GM21723 (cell line): ENCODE results near the gene CADM2.
A peak's percentile ranks its signal among the peaks of the same experiment; 100 is the strongest.

ENCODE experiments used
- ATAC-seq: cut with Tn5 transposase; IDR thresholded peaks from one replicate; pipeline ENCODE4 v1.9.1; 2021; ENCODE audit warnings: mild to moderate bottlenecking, moderate library complexity; ENCODE audit not compliant: unreplicated experiment

Gene CADM2

DNA sequence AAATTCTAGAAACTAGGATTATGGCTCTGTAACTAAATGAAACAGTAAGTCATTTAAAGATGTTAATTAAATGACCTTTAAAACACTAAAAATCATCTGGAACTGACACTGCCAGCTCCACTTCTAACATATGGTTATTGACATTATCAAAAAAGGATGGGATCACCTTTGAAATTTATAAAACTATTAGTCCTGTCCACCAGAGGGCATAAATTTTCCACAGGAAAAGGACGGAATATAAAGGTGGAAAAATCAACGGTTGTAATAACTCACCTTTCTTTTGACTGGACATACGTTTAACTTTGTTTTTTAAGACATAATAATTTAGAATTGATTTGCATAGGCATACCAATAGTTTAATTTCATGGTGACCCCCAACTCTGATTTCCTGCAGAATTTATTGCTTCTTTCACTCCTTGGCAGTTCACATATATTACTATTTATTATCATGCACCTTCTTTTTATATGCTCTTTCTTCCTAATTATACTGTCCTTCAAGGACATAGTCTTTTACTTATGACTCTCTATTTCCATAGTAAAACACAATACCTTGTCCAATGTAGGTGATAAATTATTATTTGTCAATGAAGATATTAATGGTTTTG, 345.7 kb downstream of the CADM2 start:
- ATAC-seq: no peak

DNA sequence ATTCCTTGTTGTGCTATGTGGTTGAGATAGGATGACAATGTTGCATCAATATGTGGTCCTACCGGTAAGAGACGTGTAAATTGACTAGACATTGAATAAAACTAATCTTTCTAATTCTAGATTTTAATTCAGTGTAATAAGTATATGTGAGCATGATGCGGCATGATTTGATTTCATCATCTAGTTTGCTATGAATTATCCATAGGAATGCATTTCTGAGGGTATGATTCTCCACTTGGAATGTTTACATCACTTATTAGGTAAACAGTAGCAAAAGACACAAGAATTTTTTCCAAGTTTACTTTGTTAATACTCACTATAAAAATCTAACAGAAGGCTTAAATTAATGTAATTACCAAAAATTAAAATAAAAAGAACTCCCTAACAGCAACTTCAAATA, 353.5 kb downstream of the CADM2 start:
- no peak for ATAC-seq

DNA sequence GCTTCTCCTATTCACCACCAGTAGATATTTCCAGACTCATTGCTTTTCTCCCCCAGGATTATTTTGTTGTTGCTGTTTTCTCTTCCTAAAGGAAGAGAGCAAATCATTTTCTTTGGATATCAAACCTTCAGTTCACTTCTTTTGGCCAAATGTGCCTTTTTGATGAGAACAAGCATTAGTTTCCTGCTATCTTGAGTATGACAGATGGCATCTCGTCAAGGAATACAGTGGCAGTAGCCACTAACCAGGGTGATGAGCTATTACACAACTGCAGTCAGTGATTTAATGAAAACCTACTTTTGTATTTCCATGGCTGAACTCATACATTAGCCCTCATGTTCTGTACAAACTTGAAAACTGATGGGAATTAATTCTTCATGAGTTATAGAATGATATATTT, 354.6 kb downstream of the CADM2 start:
- no peak for ATAC-seq

DNA sequence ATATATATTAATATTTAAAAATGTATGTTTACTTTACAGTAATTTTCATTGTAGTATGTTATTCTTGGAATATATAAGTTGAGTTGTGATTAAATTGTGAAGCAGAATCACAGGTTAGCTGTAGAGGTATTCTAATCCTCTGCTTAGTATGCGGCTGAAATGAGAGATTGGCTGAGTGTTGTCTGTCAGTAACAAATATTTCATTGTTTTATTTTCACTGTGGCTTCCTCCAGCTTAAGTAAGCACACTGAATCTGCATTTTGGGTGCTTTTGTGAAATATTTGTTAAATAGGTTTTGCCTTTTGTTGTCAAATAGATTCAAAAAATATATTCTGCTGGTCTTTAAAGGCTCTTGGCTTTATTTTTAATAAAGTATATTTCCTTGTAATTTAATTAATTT, 357.5 kb downstream of the CADM2 start:
- no peak for ATAC-seq

DNA sequence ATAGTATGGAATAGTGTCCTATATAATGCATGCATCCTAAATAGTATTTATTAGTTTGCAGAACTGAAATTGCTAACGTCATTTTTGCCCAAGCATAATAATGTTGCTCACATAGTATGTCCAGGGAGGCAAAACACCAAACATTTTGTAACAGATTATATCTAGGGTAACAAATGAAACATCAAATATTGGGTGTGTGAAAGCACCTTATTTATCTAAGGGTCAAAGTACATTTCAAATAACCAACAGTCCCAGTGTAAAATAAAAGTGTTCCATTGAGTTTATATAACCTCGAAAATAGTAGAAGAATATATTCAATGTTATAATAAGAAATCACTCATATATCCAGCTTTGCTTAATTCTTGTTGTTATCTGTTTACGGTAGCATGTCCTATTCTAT, 363.1 kb downstream of the CADM2 start:
- no peak for ATAC-seq

DNA sequence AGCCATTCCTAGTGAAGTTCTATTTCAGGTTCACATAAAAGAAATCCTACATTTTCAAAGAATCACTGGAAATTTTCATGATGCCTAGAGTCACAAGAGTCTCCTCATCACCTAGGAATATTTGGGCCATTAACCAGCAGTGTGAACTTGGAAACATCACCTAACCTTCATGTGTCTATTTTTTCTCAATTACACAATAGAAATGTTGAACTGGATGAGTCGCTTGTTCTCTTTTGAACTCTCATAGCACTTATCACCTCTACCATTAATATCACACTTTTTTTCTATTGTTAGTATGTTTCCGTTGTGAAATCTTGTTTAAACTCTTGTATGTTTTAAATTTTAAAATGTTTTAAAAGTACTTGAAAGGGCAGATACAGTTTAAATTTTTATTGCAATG, 371.3 kb downstream of the CADM2 start:
- no peak for ATAC-seq

DNA sequence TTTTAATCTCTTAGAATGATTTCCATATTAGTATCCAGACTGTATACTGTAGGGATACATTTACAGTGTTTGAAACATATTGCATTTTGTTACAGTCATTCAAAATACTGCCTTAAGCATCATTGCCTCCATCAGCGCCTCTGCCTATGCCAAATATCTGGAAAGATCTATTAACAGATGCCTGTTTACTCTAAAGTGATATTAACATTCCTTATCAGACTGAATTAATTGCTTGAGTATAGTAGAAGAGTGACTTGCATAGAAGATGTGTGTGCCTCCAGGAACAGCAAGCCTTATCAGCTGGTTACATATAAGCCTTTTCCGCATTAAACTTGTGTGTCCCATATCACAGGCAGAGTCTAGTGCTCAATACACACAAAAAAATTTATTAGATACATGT, 379.1 kb downstream of the CADM2 start:
- ATAC-seq: no peak

DNA sequence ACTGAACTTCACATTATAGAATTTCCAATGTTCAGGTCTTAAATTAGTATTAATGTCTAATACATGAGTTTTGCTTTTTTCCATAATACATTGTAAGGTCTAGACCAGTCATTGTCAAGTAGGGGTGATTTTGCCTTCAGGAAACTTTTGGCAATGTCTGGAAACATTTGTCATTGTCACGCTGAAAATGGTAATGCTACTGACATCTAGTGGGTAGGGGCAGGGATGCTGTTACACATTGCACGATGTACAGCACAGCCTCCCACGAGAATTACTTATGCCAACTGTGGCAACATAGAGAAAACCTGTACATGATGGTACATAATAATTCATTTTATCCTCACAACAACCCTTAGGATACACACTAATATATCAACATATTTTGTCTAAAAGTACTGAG, 384.1 kb downstream of the CADM2 start:
- ATAC-seq: no peak

DNA sequence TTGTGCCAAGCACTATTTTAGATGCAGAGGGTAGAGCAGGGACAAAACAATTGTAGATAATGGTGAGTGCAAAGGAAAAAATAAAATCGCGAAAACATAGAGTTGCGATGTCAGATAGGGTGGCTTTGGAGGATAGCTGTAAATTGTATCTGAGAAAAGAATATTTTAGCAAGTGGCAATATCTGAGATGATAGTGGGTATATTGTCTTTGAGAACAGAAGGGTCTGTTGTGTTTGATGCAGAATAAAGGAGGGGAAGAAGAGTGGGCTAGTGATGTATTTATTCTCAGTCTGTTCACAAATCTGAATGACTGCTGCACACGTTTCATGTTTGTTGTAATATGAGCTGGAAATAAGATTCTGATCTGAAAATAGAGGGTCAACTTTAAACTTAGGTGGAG, 396.8 kb downstream of the CADM2 start:
- no peak for ATAC-seq

DNA sequence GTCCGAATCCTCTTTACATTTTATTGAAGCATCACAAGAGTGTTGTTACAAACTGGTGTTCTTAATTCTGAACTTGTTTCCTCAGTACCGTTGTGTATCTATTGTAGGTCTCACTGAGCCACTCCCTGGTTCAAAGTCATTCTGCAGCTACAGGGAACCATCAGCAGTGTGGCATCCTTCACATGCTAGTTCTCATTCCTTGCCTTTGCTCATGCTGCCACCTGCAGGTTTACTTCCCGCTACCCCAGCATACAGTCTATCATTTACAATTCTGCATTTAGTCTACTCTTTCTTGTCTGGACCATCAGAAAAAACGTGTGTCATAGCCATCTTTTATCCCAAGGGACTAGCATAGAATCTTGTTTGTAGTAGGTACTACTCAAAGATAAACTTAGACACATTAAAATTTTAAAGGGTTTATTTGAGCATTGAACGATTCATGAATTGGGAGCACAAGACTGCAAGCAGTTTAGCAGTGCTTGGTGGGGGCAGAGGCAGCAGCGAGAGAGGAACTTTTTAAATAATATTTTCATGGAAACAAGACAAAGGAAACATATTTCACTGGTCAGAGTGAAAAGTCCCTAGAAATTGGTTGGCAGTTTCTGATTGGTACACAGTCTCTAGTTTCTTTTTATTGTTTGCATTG, 402.1 kb downstream of the CADM2 start:
- peak; percentile 69 for ATAC-seq

DNA sequence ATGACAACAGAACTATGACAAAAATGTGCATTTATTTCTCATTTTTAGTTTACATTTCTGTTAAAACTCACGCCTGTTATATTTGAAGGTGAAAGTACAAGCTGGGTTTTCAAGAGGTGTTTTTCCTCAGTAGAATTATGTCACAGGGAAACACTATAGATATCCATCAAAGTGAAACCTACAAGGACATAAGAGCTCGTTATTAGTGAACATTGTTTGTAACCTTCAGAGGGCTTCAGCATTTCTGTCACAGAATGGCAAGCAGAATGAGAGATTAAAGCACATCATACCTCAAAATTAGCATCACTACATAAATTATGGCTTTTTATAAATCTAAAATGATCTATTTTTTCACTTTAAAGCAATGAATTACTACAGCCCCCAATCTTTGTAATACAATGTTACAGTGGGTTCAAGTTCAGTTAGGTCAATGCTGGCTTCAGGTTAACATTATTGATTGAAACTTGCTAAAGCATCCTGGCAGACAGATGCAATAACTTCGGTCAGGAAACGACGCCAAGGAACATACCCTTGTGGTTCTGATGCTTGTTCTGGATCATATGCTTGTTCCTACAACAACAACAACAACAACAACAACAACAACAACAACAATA, 405.6 kb downstream of the CADM2 start:
- no peak for ATAC-seq

DNA sequence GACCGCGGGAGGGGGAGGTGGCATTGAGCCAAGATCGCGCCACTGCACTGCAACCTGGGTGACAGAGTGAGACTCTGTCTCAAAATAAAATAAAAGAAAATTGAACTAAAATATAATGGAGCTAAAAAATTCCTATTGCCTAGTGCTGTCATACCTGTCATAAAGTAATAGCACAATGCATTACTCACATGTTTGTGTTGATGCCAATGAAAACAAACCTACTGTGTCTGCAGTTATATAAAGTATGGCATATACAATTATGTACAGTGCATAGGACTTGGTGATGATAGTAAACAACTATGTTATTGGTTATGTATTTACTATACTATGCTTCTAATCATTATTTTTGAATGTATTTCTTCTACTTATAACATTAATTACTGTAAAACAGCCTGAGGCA, 411.6 kb downstream of the CADM2 start:
- ATAC-seq: no peak

DNA sequence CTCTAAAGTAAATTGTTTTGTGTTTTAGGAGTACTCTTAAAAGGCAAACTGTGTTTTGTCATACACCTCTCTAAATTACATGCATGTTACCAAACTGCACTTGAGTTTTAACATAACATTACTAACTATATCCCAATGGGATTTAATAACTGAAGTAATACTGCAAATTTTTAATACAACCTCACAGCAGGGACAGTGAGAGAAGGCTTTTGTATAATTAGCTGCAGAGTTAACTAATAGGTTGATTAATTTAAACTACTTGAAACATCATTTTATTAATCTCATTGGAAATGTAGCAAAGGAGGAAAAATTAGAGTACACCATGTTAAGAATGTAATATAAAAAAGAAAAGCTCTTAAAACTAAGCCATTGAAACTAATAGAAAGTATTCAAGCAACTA, 417.3 kb downstream of the CADM2 start:
- no peak for ATAC-seq

DNA sequence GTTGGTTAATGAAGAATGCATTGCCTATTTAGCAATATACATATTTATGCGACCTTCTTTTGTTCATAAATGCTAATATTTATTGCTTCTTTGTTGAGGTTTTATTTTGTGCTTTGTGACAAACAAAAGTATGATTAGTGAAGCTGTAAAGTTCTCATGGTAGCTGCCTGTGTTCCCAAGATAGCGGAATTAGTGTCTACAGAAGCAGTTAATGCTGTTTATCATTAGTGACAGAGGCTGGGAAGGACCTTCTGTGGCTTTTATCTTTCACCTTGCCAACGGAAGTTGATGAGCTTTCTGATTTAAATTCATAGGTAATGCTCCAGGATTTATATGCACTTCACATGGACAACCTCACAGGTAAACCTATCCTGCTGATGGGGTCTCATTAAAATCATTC, 418.3 kb downstream of the CADM2 start:
- ATAC-seq: no peak

DNA sequence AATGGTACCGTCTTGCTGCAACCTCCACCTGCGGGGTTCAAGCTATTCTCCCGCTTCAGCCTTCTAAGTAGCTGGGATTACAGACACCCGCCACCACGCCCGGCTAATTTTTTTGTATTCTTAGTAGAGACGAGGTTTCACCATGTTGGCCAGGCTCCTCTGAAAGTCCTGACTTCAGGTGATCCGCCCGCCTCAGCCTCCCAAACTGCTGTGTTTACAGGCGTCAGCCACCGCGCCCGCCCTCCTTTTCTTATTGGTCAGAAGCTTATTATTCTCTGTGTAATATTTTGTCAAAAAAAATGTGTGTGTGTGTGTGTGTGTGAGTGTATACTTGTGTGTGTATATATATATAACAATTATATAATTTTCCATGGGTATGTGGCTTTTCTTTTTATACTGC, 425.6 kb downstream of the CADM2 start:
- ATAC-seq: no peak

DNA sequence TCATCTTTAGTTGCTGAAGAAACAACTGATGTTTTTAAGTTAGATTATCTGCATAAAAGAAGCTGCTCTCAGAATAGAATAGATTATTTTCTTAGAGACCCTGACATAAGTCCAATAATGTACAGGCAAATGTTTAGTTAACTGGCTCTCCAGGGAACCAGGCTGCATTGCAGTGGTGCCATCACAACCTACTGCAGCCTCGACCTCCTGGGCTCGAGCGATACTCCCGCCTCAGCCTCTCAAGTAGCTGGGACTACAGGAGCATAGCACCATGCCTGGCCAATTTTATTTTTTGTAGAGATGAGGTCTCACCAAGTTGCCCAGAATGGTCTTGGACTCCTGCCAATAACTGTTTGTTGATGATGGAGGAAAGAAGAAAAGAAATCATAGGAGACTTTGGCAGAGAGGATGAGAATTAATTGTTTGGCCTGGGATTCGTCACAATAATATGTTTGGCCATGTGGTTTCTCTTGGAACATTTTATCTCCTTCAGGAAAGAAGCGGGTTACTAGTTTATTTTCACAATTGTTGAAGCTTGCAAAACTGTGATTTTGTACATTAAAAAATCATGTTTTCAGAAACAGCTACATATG, 429.2 kb downstream of the CADM2 start:
- no peak for ATAC-seq

DNA sequence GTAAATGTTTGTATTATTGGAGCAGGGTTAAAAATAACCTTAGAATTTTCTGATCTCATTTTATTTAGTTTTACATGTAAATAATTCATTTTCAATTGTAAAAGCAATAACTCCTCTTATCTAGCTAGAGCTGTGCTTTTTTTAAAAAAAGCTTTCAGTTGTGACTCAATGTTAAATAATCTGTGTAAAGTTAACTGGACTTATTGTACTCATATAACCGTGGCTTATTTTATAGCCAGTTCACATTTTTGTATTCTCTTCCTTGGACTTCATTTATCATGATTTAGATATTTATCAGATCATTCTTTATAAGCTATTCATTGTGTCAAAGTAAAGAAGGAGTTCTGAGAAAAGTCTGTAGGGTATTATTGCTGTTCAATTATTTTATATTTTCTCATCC, 435.6 kb downstream of the CADM2 start:
- ATAC-seq: no peak

DNA sequence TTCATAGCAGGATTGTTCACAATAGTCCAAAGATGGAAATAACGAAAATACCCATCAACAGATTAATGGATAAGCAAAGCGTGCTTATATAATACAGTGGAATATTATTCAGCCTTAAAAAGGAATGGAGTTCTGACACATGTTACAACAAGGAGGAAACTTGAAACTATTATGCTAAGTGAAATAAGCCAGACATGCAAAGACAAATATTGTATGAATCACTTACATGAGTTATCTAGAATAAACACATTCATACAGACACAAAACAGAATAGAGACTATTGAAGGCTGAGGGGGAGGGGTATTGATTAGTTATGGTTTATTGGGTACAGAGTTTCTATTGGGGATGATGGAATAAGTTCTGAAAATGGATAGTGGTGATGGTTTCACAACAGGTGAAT, 438.6 kb downstream of the CADM2 start:
- no peak for ATAC-seq

DNA sequence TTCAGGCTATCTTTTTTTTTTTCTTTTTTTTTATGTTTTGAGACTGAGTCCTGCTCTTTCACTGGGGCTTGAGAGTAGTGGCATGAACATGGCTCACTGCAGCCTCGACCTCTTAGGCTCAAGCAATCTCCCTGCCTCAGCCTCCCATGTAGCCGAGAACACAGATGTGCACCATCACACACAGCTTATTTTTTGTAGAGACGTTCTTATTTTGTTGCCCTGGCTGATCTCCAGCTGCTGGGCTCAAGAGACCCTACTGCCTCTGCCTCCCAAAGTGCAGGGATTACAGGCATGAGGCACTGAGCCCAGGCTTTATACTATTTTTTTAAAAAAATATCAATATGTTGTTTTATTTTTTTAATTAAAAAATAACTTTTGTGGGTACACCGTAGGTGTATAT, 467.3 kb downstream of the CADM2 start:
- ATAC-seq: no peak

DNA sequence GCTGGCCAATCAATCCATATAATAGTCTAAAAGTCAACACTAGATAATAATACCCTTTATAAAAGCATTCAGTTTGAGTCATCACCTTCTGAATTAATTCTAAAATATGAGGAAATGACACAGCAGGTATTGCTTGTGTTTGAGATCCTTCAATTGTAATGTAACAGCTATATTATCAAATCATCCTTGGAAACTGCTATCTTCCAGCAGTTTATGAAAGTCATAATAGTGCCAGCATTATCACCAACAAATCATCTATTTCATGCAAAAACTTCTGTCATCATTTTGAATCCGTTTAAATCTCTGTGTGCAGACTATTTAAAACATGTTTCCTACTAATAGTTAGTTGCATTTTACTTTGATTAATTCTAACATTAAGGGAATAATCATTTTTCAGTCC, 468.7 kb downstream of the CADM2 start:
- no peak for ATAC-seq

DNA sequence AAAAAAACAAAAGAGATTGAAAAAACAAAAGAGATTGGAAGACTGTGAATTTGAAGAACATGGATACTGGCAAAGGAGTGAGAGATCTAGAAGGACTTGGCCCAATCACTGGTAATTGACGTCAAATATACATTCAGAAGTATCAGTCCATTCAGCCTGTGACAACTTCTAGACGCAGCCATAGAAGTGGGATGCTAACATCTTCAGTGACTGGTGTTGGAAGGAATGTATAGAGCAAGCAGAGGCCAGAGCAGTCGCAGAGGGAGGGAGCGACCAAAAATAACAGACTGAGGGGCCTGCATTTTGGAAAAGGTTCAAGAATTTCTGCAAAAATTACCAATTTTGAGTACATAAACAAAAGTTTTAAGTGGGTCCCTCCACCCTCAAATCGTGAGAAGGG, 473.3 kb downstream of the CADM2 start:
- ATAC-seq: no peak

DNA sequence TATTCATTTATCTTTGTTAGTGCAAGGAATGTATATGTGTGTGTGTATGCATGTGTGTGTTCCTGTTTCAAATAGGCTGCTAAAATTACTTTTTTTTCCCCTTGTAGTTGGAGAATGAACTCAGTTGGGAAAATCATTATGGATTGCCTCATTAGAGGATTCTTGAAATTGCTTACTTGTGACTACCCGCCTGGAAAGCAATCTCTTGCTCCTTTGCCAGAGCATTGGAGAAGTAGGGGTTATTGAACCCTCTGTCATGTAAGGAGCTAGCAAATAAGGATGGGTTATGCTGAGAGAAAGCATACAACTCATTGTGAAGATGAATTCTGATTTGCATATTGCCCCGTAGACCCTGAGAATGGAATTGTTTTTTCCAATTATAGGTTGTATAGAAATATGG, 474.5 kb downstream of the CADM2 start:
- no peak for ATAC-seq
